Stimulated activated CD4-positive, alpha-beta T cell treated with anti-CD3 and anti-CD28 coated beads, Interleukin-2, amount 100 ng/mL, for 48 hours (primary cell): ENCODE measurements around the gene IMMP1L.
"Not testable (repeated sequence)": the region's sequence is repeated elsewhere in the genome, so short reads cannot be mapped to it uniquely, and the experiment has no call there.

Experiments
- DNase-seq, 2 donors: peaks; one replicate each; pipeline ENCODE4 v3.0.0-alpha.2; 2020

The IMMP1L gene

GRCh38 chr11:31509429-31510345, at the start of gene IMMP1L, which contains the start of gene ELP4:
Gene IMMP1L (minus strand): TSS chr11:31509622. CDS start chr11:31463276, 46,346 bp downstream.
Gene ELP4 (plus strand): TSS chr11:31509767. CDS start chr11:31509785, 18 bp downstream.
- DNase-seq: peak; percentile 86 to 91

- no peak for DNase-seq
Observed at GRCh38 chr11:31558001-31558400, 48.6 kb upstream of the IMMP1L start.

DNA sequence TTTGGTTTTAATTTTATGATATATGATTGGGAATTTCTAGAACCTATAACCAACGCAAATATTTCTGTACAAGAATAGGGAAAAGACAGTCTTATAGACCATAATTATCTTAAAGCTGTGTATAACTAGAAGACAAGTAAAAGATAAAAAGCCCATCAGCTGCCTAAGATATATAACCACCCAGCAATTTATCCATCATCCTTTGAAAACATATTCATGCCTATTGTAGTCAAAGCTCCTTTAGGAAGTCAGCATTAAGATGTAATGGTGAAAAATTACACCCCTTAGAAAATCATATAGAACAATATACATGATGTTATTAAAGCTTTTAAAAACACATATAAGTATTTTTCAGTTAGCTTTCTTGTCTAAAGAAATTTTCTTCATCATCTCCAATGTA, 46.5 kb upstream of the IMMP1L start:
- DNase-seq: no peak

DNA sequence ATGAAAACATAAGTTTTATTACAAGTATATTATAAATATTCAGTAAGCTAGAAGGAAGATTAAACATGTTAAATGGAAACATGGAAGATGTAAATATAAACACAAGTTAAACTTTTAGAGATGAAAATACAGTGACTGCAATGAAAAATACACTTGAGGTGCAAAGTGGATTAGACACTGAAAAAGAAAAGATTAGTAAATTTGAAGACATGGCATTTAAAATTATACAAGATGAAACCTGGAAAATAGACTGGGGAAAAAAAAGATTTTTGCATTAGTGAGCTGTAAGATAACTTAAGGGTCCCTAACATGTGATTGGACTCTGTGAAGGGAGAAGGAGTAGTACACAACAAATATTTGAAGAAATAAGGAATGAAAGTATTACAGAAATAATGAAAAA, 33.4 kb upstream of the IMMP1L start:
- DNase-seq: no peak

- no peak for DNase-seq
Observed at GRCh38 chr11:31535479-31535878, 26.1 kb upstream of the IMMP1L start.

- no peak for DNase-seq
Observed at GRCh38 chr11:31531293-31531692, 21.9 kb upstream of the IMMP1L start.

GRCh38 chr11:31529701-31530100, 20.3 kb upstream of the IMMP1L start:
- DNase-seq: no peak

- DNase-seq: no peak
Observed at GRCh38 chr11:31529189-31529588, 19.8 kb upstream of the IMMP1L start.

DNA sequence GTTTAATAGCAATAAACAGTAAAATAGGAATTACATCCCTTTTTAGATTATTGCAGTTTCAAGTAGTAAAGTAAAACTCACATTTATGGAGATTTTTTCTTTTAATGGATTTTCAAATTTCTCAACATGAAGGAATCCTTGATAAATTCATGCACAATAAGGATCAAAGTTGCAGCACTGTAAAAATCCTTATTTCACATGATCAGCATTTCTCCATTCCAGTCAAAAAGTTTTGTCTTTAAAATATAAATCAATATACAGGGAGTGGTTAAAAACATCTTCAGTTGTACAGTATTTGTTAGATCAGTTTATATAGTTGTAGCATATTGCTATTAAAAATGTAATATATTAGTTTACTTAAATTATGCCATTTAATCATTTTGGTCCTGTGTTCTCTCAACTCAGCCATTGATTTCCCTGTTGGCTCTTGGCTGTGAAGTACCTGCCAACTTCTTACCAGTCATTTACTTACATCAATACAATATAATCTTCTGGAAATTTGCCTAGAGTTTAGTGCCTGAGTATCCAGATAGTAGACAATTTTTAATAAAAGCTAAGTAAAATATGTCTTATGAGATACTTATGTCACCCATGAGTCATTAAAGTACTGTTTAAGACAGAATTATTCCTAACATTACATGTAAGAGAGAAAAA, 12.2 kb upstream of the IMMP1L start:
- no peak for DNase-seq

DNA sequence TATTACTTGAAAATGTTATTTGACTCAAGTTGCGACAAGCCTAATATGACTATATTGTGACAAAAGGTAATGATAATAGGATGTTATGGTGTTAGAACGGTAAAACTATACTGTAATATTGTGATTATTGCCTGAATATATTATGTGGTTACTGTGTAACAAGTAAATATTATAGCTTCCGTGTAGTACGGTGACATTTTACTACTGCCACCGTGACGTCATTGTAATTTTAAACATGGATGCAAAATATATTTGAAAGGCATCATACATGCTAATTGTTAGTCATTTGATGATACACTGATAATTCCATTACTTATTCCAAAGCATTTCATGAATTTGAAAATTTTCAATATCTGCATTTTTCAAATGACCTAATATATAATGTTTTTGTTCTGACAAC, 2.7 kb upstream of the IMMP1L start:
- DNase-seq: no peak

GRCh38 chr11:31509051-31509428, 382 bp downstream of the IMMP1L start:
- DNase-seq: peak in 1 of 2 donors; percentile 0

DNA sequence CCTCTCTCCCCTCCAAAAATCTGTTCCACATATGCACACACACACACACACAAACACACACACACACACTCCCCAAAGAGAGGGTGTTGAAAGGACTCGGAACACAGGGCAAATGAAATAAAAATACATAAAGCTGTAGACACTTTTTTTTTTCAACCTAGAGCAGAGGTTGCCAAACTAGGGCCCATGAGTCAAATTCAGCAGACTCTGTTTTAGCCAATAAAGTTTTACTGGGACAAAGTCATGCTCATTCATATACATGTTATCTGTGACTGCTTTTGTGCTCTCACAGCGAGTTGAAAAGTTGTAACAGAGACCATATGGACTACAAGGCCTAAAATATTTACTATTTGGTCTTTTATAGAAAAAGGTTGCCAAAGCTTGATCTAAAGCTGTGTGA, 8.9 kb downstream of the IMMP1L start:
- DNase-seq: no peak

- DNase-seq: no peak
Observed at GRCh38 chr11:31499576-31500178, 9.7 kb downstream of the IMMP1L start.

DNA sequence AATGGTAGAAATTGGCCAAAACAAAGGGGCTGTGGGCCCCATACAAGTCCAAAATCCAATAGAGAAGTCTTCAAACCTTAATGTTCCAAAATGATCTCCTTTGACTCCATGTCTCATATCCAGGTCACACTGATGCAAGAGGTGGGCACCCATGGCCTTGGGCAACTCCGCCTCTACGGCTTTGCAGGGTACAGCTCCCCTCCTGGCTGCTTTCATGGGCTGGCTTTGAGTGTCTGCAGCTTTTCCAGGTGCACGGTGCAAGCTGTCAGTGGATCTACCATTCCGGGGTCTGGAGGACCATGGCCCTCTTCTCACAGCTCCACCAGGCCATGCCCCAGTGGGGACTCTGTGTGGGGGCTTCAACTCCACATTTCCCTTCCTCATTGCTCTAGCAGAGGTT, 15.7 kb downstream of the IMMP1L start:
- not testable (repeated sequence) for DNase-seq

GRCh38 chr11:31493235-31493634, 16.2 kb downstream of the IMMP1L start:
- DNase-seq: no peak

GRCh38 chr11:31492320-31492913, 17.0 kb downstream of the IMMP1L start:
- DNase-seq: no peak

DNA sequence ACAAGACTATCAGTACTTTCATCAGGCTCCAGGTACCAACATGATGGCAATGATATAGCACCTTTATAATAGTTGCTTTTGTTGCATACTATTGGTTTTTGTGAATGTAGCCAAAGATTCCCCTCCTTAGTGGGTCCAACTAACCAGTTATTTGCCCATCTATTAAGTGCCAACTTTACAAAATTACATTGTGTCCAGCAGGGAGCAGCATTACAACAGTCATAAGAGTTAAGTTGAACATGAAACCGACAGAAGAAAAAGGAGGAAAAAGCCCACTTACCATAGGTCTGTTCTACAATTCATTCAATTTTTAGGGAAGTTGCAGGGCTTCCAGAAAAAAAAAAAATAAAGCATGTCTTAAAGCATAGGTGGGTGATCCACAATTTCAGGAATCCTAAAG, 21.6 kb downstream of the IMMP1L start:
- no peak for DNase-seq

GRCh38 chr11:31484497-31484896, 24.9 kb downstream of the IMMP1L start:
- DNase-seq: no peak

DNA sequence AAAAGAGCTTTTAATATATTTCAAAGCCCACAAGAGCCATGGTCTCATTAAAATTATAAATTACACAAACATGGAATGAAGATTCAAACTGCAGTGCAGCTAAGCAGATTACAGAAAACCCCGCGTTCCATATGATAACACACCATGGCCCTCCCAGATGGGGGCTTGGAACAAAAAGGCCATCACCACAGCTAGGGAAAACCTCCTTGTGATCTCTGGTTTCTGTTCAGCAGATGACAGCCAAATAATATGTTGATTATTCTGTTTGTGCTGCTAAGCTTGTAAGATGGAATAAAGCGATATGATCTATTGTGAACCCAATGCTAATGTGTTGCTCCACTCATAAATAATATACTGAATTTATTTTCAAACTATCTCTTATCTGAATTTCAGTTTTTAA, 28.5 kb downstream of the IMMP1L start:
- no peak for DNase-seq

- no peak for DNase-seq
Observed at GRCh38 chr11:31479066-31479465, 30.4 kb downstream of the IMMP1L start.

GRCh38 chr11:31478223-31478590, 31.2 kb downstream of the IMMP1L start:
- no peak for DNase-seq

DNA sequence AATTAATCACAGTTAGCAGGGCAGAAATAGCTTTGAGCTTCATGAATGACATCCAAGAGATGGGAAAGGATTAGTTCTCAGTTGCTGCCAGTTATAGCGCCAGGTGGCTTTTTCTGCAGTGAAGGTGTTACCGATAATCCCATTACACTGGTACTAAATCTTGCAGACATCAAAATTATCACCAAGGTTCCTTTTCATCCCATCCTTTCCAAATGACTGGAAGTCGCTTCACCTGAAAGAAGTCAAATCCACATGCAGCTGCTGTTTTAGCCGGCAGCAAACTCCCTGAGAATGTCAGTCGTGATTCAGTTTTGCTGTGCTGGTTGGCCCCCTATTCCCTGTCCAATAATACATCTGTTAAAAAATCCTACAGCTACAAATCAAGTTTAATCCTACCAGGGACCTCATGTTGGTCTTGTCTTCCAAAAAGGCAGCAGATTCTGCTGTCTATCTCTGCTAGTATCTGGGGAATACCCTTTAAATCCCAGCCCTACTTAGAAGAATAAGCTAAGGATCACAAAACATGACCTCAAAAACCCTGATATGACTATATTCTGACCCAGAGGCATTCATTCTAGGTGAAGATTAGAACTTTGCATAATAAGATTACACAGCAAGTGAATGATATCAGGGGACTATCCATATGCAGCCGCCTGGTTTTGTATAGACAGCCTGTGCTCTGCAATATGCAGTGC, 31.7 kb downstream of the IMMP1L start:
- DNase-seq: no peak

- DNase-seq: no peak
Observed at GRCh38 chr11:31474083-31474482, 35.3 kb downstream of the IMMP1L start.
